GM12878 (cell line): Measurements from ENCODE around the gene SNAPC4. TPM values are rescaled to one million over a fixed set of nuclear protein-coding genes. Genes with fewer than 3 reads are reported as not detected.

Experiments
- ASH2L ChIP-seq: fragments of 300-600, 200-600 bp; sonication (generic); IDR thresholded peaks from 2 replicates; pipeline ENCODE4 v1.6.1; 2017; ENCODE audit warnings: low read depth, mild to moderate bottlenecking, borderline replicate concordance
- E4F1 ChIP-seq: fragments of 450-650 bp; IDR thresholded peaks from 2 replicates; pipeline ENCODE4 v1.6.1; 2018; ENCODE audit warnings: borderline replicate concordance, mild to moderate bottlenecking; ENCODE audit not compliant: partially characterized antibody
- JUND ChIP-seq: IDR thresholded peaks from 2 replicates; pipeline ENCODE4 v1.6.1; 2012; ENCODE audit warnings: low read depth, mild to moderate bottlenecking, low read length, improper control_type of control experiment, moderate library complexity
- LARP7 ChIP-seq: fragments of 450-650 bp; IDR thresholded peaks from 2 replicates; pipeline ENCODE4 v1.6.1; 2017; ENCODE audit warnings: mild to moderate bottlenecking
- MEF2A ChIP-seq: IDR thresholded peaks from 2 replicates; pipeline ENCODE4 v1.6.1; 2011; ENCODE audit warnings: low read depth, mild to moderate bottlenecking, low read length, moderate library complexity; ENCODE audit not compliant: insufficient read depth
- MEF2B ChIP-seq: fragments of 450-650 bp; IDR thresholded peaks from 2 replicates; pipeline ENCODE4 v1.6.1; 2018; ENCODE audit warnings: mild to moderate bottlenecking, moderate library complexity; ENCODE audit not compliant: partially characterized antibody, poor library complexity, severe bottlenecking
- NKRF ChIP-seq: fragments of 450-650 bp; conservative IDR thresholded peaks from 2 replicates; pipeline ENCODE4 v1.6.1; 2017; ENCODE audit warnings: mild to moderate bottlenecking, moderate library complexity
- NR2C1 ChIP-seq: fragments of 450-650 bp; IDR thresholded peaks from 2 replicates; pipeline ENCODE4 v1.6.1; 2017; ENCODE audit warnings: antibody characterized with exemption, mild to moderate bottlenecking, moderate library complexity
- POLR2AphosphoS5 ChIP-seq: IDR thresholded peaks from 2 replicates; pipeline ENCODE4 v1.6.1; 2011; ENCODE audit warnings: mild to moderate bottlenecking, low read length, inconsistent platforms
- RAD21 ChIP-seq: IDR thresholded peaks from 2 replicates; pipeline ENCODE4 v1.6.1; 2011; ENCODE audit warnings: mild to moderate bottlenecking, low read depth, low read length, moderate library complexity; ENCODE audit not compliant: insufficient read depth
- SMAD5 ChIP-seq: IDR thresholded peaks from 2 replicates; pipeline ENCODE4 v1.6.1; 2016; ENCODE audit warnings: antibody characterized with exemption, low read depth
- SUZ12 ChIP-seq: fragments of 200-600 bp; sonication (generic); IDR thresholded peaks from one replicate; pipeline ENCODE4 v1.6.1; 2018; ENCODE audit warnings: antibody characterized with exemption, mild to moderate bottlenecking; ENCODE audit not compliant: unreplicated experiment
- TCF12 ChIP-seq: IDR thresholded peaks from 2 replicates; pipeline ENCODE4 v1.6.1; 2011; ENCODE audit warnings: low read depth, mild to moderate bottlenecking, low read length
- YY1 ChIP-seq: IDR thresholded peaks from 2 replicates; pipeline ENCODE4 v1.6.1; 2011; ENCODE audit warnings: low read depth, mild to moderate bottlenecking, low read length
- ZNF592 ChIP-seq: fragments of 450-650 bp; IDR thresholded peaks from 2 replicates; pipeline ENCODE4 v1.6.1; 2017; ENCODE audit warnings: mild to moderate bottlenecking, moderate library complexity
- ZNF687 ChIP-seq: fragments of 450-650 bp; IDR thresholded peaks from 2 replicates; pipeline ENCODE4 v1.6.1; 2017; ENCODE audit warnings: mild to moderate bottlenecking, moderate library complexity
- ZZZ3 ChIP-seq: IDR thresholded peaks from 2 replicates; pipeline ENCODE4 v1.6.1; 2011; ENCODE audit warnings: low read depth; ENCODE audit not compliant: control insufficient read depth, insufficient read length
- polyA plus RNA-seq, 11 experiments: library from polyadenylated mRNA; depleted of rRNA in 4 of 11; unstranded in 6 of 11; stranded (reverse) in 5 of 11; fragments of >200 nt; fragmentation: Nextera tagmentation in 4 of 11; fragmentation: Illumina TruSeq in 1 of 11; extraction: Ambion mirVana in 4 of 11; extraction: Trizol in 1 of 11; gene quantifications; 1 replicate in 1 of 11; 2 replicates in 10 of 11; pipeline versions ENCODE4 v1.2.1 to v1.2.3, GENCODE V29; 2011 to 2016; ENCODE audit warnings: inconsistent platforms in 2 of 11, missing spikeins in 2 of 11, low read depth in 1 of 11
- total RNA-seq, 4 experiments: library from RNA; depleted of rRNA in 3 of 4; stranded (reverse); fragments of >200 nt in 3 of 4; fragmentation: Illumina TruSeq in 1 of 4; extraction: Trizol in 1 of 4; gene quantifications; 2 replicates each; pipeline versions ENCODE4 v1.2.1 to v1.2.3, GENCODE V29; 2013 to 2021

The SNAPC4 gene
- total and polyA plus RNA-seq, 10 of the 15 experiments (the other 5 are each of a cell fraction or from before 2014, with no cell fraction given) = 0.42 to 19.8 (median 7.0) TPM

GRCh38 chr9:136403538-136403914 is 3.6 kb upstream of the SNAPC4 start (continued):
- TF ChIP-seq ZNF687 = peak; percentile 79
- no peak for TF ChIP-seq ASH2L
- TF ChIP-seq LARP7 = no peak
- no peak for TF ChIP-seq MEF2A
- no peak for TF ChIP-seq E4F1
- no peak for TF ChIP-seq SUZ12
- no peak for TF ChIP-seq ZZZ3
- no peak for TF ChIP-seq NKRF
- TF ChIP-seq RAD21 = no peak
- peak; percentile 68 for TF ChIP-seq POLR2AphosphoS5
- TF ChIP-seq YY1 = peak; percentile 81
- no peak for TF ChIP-seq SMAD5
- no peak for TF ChIP-seq ZNF592
- no peak for TF ChIP-seq NR2C1
- TF ChIP-seq TCF12 = 0 out of 2 replicates have a peak, but pooled peaks have one; percentile 28
- no peak for TF ChIP-seq MEF2B
- TF ChIP-seq JUND = no peak
